ENCODE results near the gene OOSP4B.
"Not testable (repeated sequence)": the region's sequence is repeated elsewhere in the genome, so short reads cannot be mapped to it uniquely, and the experiment has no call there.

OOSP4B gene

DNA sequence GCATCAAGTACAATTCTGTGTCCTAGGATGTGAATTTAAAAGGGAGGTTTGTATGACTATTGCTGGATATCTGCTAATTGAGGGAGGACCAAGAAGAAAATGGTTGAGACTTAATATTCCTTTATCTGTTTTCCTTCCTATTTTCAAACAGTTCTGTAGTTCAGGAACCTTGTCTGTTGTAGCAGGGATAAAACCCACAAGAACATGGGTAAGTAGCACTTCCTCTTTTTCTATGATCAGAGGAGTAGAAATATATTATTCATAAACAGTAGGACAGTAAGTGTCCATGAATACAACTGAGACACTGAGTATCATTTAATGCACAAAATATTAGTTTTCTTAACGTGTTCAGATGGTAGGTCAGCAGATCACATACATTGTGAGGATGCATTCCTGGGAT lies 47.1 kb downstream of the OOSP4B start:
- DNase-seq, result no peak

GRCh38 chr11:60065801-60066200 lies 48.8 kb downstream of the OOSP4B start:
- DNase-seq, result no peak

- no peak for DNase-seq
Measured at GRCh38 chr11:60069450-60069849, 52.5 kb downstream of the OOSP4B start.

DNA sequence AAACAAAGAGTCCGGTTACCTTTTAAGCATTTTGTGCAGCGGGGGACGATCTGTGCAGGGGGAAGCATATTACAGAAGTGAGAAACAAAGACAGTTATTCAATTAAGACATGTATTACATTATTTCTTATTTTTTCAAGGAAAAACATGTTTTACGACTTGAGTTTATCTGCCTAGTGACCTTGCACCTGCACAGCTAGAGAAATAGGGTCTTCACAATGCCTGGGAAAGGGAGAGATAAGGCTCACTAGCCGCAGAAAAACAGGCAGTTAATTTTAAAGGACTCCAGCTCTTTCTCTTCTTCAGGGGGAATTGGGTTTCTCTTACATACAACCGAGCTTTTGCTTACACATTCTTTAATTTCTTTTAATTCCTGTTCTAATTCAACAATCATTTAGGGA lies 54.7 kb downstream of the OOSP4B start:
- DNase-seq, result not testable (repeated sequence)

GRCh38 chr11:60077216-60077817 lies 60.3 kb downstream of the OOSP4B start:
- no peak for DNase-seq

- DNase-seq, result no peak
Measured at GRCh38 chr11:60077981-60078380, 61.0 kb downstream of the OOSP4B start.

DNA sequence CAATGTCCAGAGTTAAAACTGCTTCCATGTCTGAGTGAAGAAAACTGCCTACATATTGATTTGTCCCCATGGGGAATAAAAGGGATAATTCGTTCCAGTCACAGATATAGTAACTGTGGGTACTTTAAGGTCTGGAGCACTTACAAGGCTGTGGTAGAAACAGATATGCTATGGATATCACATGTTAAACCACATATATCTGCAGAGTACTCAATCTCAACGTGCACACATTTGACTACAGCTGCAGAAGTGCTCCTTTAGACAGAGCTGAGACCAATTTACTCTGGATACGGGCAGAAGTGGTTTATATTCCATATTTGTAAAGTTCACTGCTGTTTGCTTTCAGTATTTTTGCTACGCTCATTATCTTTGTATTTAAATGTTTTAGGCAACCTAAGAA lies 61.8 kb downstream of the OOSP4B start:
- no peak for DNase-seq

DNA sequence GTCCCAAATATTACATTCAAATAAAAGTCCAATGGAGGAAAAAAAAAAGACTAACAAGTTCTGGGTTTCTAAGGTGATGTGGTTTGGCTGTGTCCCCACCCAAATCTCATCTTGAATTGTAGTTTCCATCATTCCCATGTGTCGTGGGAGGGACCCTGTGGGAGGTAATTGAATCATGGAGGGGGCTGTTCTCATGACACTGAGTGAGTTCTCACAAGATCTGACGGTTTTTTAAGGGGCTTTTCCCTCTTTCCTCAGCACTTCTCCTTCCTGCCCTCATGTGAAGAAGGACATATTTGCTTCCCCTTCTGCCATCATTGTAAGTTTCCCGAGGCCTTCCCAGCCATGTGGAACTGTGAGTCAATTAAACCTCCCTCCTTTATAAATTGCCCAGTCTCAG lies 63.6 kb downstream of the OOSP4B start:
- DNase-seq, result no peak
